ENCODE results near the gene ESAM. TPM values are rescaled to one million over a fixed set of nuclear protein-coding genes. Genes with fewer than 3 reads are reported as not detected.
A peak's percentile ranks its signal among the peaks of the same experiment; 100 is the strongest.

Gene ESAM
- total and polyA plus RNA-seq, 12 donors: 25.3 to 88.1 (median 47.0) TPM

- DNase-seq (peak in 1 of 2 donors; percentile 16), ATAC-seq (peak in 1 of 8 donors; percentile 42)
- H3K27ac ChIP-seq: no peak overlapping the region
- WGBS, 2 donors: 82 to 88% methylated on average over 2 of the region's 2 CpGs
- H3K27me3 ChIP-seq: peaks cover 0 to under 1% (median 0%) of the 10 kb centered on the region in 7 donors
- peaks cover 3 to 45% (median 23%) of the 10 kb centered on the region in 9 donors for H3K4me1 ChIP-seq
- no peaks in the 10 kb centered on the region for H3K9me3 ChIP-seq
- TF ChIP-seq, protein P1, sequence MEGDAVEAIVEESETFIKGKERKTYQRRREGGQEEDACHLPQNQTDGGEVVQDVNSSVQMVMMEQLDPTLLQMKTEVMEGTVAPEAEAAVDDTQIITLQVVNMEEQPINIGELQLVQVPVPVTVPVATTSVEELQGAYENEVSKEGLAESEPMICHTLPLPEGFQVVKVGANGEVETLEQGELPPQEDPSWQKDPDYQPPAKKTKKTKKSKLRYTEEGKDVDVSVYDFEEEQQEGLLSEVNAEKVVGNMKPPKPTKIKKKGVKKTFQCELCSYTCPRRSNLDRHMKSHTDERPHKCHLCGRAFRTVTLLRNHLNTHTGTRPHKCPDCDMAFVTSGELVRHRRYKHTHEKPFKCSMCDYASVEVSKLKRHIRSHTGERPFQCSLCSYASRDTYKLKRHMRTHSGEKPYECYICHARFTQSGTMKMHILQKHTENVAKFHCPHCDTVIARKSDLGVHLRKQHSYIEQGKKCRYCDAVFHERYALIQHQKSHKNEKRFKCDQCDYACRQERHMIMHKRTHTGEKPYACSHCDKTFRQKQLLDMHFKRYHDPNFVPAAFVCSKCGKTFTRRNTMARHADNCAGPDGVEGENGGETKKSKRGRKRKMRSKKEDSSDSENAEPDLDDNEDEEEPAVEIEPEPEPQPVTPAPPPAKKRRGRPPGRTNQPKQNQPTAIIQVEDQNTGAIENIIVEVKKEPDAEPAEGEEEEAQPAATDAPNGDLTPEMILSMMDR (IDR thresholded peaks at IDR 0.05): peak in 8 of 9 donors; percentile 36 to 77 (median 70)
- intact Hi-C loops (cut with DNase I): loop anchor here in 1 of 10 donors (10.0 kb wide), 1 partner anchor 129 kb away; no protein-coding TSS in a partner anchor
- no peaks in the 10 kb centered on the region for H3K36me3 ChIP-seq
- no peak overlapping the region for H3K4me3 ChIP-seq
These were observed 31.6 kb upstream of the ESAM start for GRCh38 chr11:124793466-124794278.

DNA sequence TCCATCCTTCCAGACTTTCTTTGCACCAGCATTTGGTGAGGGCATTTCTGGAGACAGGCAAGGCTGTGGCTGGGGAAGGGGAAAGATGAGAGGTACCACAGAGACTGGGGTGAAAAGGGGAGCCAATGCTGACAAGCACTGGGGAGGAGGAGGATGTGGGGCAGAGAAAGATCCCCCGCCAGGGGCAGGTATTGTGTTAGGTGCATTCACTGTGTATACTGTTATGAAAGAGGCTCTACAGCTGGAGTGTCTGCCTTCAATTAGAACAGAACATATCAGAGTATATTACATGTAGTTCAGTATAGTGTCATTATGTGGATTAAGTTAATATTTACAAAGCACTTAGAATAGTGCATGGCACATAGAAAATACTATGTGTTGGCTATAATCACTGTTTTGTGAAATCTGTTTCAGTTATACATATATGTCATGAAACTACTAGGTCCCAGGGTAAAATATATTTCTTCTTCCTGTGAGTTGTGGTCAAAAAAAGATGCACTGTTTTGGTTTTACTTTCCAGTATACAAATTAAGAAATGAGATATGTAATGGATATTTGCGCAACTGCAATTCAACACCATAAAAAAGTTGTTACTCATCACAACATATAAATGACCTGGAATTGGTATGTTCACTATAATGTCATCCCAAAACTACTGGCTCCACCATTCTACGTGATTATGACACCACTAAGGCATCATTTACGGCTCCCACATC lies 29.7 kb upstream of the ESAM start:
- Histone ChIP-seq H3K27me3 (no peaks in the 10 kb centered on the region), H3K4me1 (peaks cover 2 to 28% (median 15%) of the 10 kb centered on the region in 9 donors), H3K27ac (no peak overlapping the region), H3K36me3 (no peaks in the 10 kb centered on the region), H3K4me3 (no peak overlapping the region), H3K9me3 (no peaks in the 10 kb centered on the region)
- ATAC-seq (no peak), DNase-seq (no peak)
- intact Hi-C loops (cut with DNase I): loop anchor here in 1 of 10 donors (10.0 kb wide), 1 partner anchor 127 kb away; no protein-coding TSS in a partner anchor
- TF ChIP-seq, protein P1 (IDR thresholded peaks at IDR 0.05): no peak
- 76 to 92% methylated on average over 4 of the region's 4 CpGs for WGBS, 2 donors

- Histone ChIP-seq H3K4me3 (no peak overlapping the region), H3K4me1 (peaks cover under 1 to 15% (median 10%) of the 10 kb centered on the region in 9 donors), H3K27ac (no peak overlapping the region), H3K27me3 (no peaks in the 10 kb centered on the region), H3K36me3 (no peaks in the 10 kb centered on the region), H3K9me3 (no peaks in the 10 kb centered on the region)
- TF ChIP-seq, protein P1 (IDR thresholded peaks at IDR 0.05): no peak
- no peak for ATAC-seq
- intact Hi-C loops (cut with DNase I): no loop called here
- DNase-seq: no peak
These were observed 26.4 kb upstream of the ESAM start for GRCh38 chr11:124788521-124788920.

- Histone ChIP-seq H3K27me3 (no peaks in the 10 kb centered on the region), H3K4me1 (no peaks in the 10 kb centered on the region), H3K27ac (no peak overlapping the region), H3K9me3 (no peaks in the 10 kb centered on the region), H3K36me3 (no peaks in the 10 kb centered on the region), H3K4me3 (no peak overlapping the region)
- no peak for DNase-seq
- intact Hi-C loops (cut with DNase I): no loop called here
- no peak for ATAC-seq
- WGBS, 2 donors: 95 to 97% methylated on average over 2 of the region's 2 CpGs
- TF ChIP-seq, protein P1 (IDR thresholded peaks at IDR 0.05): no peak
These were observed 22.0 kb upstream of the ESAM start for GRCh38 chr11:124784051-124784450.

Measured in heart right ventricle (tissue), 16 donors.